ENCODE data around the gene LMF2.
A peak's percentile ranks its signal among the peaks of the same experiment; 100 is the strongest.
"Not testable (repeated sequence)": the region's sequence is repeated elsewhere in the genome, so short reads cannot be mapped to it uniquely, and the experiment has no call there.

The LMF2 gene

DNA sequence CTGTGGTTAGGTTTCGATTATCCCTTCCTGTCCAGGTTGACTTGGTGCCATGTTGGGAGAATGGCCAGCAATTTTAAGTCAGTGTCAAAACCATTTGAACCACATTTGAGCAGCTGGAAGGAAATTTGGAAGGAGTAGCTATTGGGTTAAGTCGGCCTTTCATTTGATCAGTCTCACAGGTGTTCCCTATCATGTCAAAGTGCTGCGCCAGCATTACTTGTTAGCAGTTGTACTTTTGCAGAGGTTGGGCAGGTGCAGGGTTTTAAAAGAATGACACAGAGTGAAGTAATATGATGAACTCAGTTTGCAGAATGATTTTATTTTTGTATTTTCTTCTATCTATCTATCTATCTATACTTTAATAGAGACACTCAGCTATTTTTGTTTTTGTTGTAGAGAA, 28.7 kb upstream of the LMF2 start:
- H3K4me1 ChIP-seq (ENCODE audit: low read length): peaks cover 71% of the 10 kb centered on the region
- no peak overlapping the region for H2AFZ ChIP-seq (ENCODE audit: low read depth, low read length)
- H3K79me2 ChIP-seq (ENCODE audit: low read length): no peaks in the 10 kb centered on the region
- H3K27me3 ChIP-seq (ENCODE audit: low read depth, low read length): no peaks in the 10 kb centered on the region
- no peak overlapping the region for H3K4me2 ChIP-seq (ENCODE audit: low read length)
- H3K9me3 ChIP-seq (ENCODE audit: insufficient read depth, low read length): no peaks in the 10 kb centered on the region
- H3K36me3 ChIP-seq (replicated peaks; ENCODE audit: low read depth, low read length): peaks cover 3% of the 10 kb centered on the region
- TF ChIP-seq, protein P1, sequence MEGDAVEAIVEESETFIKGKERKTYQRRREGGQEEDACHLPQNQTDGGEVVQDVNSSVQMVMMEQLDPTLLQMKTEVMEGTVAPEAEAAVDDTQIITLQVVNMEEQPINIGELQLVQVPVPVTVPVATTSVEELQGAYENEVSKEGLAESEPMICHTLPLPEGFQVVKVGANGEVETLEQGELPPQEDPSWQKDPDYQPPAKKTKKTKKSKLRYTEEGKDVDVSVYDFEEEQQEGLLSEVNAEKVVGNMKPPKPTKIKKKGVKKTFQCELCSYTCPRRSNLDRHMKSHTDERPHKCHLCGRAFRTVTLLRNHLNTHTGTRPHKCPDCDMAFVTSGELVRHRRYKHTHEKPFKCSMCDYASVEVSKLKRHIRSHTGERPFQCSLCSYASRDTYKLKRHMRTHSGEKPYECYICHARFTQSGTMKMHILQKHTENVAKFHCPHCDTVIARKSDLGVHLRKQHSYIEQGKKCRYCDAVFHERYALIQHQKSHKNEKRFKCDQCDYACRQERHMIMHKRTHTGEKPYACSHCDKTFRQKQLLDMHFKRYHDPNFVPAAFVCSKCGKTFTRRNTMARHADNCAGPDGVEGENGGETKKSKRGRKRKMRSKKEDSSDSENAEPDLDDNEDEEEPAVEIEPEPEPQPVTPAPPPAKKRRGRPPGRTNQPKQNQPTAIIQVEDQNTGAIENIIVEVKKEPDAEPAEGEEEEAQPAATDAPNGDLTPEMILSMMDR (IDR thresholded peaks at IDR 0.05; ENCODE audit: low read depth, low read length): no peak
- TF ChIP-seq EZH2phosphoT487 (IDR thresholded peaks at IDR 0.05; ENCODE audit: low read depth): no peak
- H4K20me1 ChIP-seq (ENCODE audit: insufficient read depth, low read length): no peaks in the 10 kb centered on the region
- H3K4me3 ChIP-seq (ENCODE audit: low read length): no peak overlapping the region
- H3K27ac ChIP-seq (ENCODE audit: low read length): no peak overlapping the region
- no peak overlapping the region for H3K9ac ChIP-seq (ENCODE audit: low read length)

DNA sequence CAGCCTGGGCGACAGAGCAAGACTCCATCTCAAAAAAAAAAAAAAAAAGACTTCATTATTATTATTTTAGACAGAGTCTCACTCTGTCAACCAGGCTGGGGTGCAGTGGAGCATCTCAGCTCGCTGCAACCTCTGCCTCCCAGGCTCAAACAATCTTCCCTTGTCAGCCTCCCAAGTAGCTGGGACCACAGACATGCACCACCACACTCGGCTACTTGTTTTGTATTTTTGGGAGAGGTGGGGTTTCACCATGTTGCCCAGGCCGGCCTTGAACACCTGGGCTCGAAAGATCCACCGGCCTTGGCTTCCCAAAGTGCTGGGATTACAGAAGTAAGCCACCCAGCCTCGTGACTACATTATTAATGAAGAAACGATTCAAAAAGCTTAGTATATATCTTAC, 27.6 kb upstream of the LMF2 start:
- TF ChIP-seq, protein P1 (IDR thresholded peaks at IDR 0.05; ENCODE audit: low read depth, low read length): no peak
- no peak for TF ChIP-seq EZH2phosphoT487 (IDR thresholded peaks at IDR 0.05; ENCODE audit: low read depth)
- H3K9ac ChIP-seq (ENCODE audit: low read length): peak overlapping the region; percentile 50; the same call in 1 of the 2 replicates
- peaks cover 63% of the 10 kb centered on the region for H3K4me1 ChIP-seq (ENCODE audit: low read length)
- peak overlapping the region; percentile 59; the same call in 1 of the 2 replicates for H3K27ac ChIP-seq (ENCODE audit: low read length)
- H3K4me3 ChIP-seq (ENCODE audit: low read length): peak overlapping the region; percentile 58
- H4K20me1 ChIP-seq (ENCODE audit: insufficient read depth, low read length): no peaks in the 10 kb centered on the region
- H3K79me2 ChIP-seq (ENCODE audit: low read length): no peaks in the 10 kb centered on the region
- no peak overlapping the region for H2AFZ ChIP-seq (ENCODE audit: low read depth, low read length)
- peak overlapping the region; percentile 50 for H3K4me2 ChIP-seq (ENCODE audit: low read length)
- H3K27me3 ChIP-seq (ENCODE audit: low read depth, low read length): no peaks in the 10 kb centered on the region
- H3K9me3 ChIP-seq (ENCODE audit: insufficient read depth, low read length): no peaks in the 10 kb centered on the region
- H3K36me3 ChIP-seq (replicated peaks; ENCODE audit: low read depth, low read length): peaks cover 3% of the 10 kb centered on the region

DNA sequence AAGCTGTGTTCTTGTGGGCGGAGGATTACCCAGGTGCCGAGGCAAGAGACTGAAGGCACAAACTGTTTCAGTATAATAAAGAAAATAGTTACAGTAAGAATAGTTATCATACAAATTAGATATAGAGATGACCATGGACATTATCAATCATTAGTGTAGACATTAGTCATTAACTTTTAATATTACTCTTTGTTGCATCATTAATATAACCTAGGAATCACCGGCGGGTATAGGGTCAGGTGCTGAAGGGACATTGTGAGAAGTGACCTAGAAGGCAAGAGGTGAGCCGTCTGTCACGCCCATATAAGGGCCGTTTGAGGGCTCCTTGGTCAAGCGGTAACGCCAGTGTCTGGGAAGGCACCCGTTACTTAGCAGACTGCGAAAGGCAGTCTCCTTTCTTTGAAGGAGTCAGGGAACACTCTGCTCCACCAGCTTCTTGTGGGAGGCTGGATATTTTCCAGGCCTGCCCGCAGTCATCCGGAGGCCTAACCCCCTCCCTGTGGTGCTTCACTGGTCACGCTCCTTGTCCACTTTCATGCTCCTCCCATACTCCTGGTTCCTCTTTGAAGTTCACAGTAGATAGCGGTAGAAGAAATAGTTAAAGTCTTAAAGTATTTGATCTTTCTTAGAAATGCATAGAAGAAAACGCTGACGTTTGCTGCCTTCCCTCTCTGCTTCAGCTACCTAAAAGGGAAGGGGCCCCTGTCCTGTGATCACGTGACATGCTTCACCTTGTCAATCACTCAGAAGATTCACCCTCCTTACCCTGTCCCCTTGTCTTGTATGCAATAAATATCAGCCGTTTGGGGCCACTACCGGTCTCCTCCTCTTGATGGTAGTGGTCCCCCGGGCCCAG, 26.6 kb upstream of the LMF2 start:
- H3K9me3 ChIP-seq (ENCODE audit: insufficient read depth, low read length); H3K36me3 ChIP-seq (replicated peaks; ENCODE audit: low read depth, low read length); H3K27me3 ChIP-seq (ENCODE audit: low read depth, low read length); H2AFZ ChIP-seq (ENCODE audit: low read depth, low read length); H3K79me2 ChIP-seq (ENCODE audit: low read length); H4K20me1 ChIP-seq (ENCODE audit: insufficient read depth, low read length): not testable (repeated sequence)
- Histone ChIP-seq H3K9ac (ENCODE audit: low read length) (peak overlapping the region; percentile 60), H3K4me1 (ENCODE audit: low read length) (peaks cover 56% of the 10 kb centered on the region), H3K27ac (ENCODE audit: low read length) (peak overlapping the region; percentile 80), H3K4me2 (ENCODE audit: low read length) (peak overlapping the region; percentile 79), H3K4me3 (ENCODE audit: low read length) (peak overlapping the region; percentile 60)

DNA sequence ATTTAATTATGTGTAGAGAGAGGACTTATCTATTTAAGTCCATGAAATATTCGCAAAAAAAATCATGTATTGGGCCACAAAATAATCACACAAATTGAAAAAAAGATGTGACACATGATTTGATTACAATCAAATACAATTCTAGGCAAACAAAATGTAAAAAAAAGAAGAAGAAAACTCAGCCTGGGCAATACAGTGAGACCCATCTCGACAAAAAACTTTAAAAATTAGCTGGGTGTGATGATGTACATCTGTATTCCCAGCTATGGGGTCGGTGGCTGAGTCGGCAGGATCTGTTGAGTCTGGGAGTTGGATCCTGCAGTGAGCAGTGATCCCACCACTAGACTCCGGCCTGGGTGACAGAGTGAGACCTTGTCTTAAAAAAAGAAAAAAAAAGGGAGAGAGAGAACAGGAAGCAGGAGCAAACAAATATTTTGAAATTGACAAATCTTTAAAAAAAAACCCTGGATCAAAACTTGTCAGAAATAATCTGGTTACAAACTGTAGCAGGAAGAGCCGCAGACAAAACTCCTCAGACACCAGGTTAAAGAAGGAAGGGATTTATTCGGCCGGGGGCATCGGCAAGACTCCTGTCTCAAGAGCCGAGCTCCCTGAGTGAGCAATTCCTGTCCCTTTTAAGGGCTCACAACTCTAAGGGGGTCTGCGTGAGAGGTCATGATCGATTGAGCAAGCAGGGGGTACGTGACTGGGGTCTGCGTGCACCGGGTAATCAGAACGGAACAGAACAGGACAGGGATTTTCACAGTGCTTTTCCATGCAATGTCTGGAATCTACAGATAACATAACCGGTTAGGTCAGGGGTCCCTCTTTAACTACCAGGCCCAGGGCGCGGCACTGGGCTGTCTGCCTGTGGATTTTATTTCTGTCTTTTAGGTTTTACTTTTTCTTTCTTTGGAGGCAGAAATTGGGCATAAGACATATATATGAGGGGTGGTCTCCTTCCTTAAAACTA, 25.6 kb upstream of the LMF2 start:
- H3K4me1 ChIP-seq (ENCODE audit: low read length): peaks cover 47% of the 10 kb centered on the region

More for the DNA sequence above, 25.6 kb upstream of the LMF2 start:
- Histone ChIP-seq H3K36me3 (replicated peaks; ENCODE audit: low read depth, low read length) (no peaks in the 10 kb centered on the region), H3K27me3 (ENCODE audit: low read depth, low read length) (no peaks in the 10 kb centered on the region), H3K4me3 (ENCODE audit: low read length) (peak overlapping the region; percentile 98), H3K79me2 (ENCODE audit: low read length) (no peaks in the 10 kb centered on the region), H3K9ac (ENCODE audit: low read length) (peak overlapping the region; percentile 99), H3K27ac (ENCODE audit: low read length) (peak overlapping the region; percentile 80), H2AFZ (ENCODE audit: low read depth, low read length) (no peak overlapping the region), H3K4me2 (ENCODE audit: low read length) (peak overlapping the region; percentile 95), H4K20me1 (ENCODE audit: insufficient read depth, low read length) (no peaks in the 10 kb centered on the region), H3K9me3 (ENCODE audit: insufficient read depth, low read length) (no peaks in the 10 kb centered on the region)
- TF ChIP-seq EZH2phosphoT487 (IDR thresholded peaks at IDR 0.05; ENCODE audit: low read depth): no peak
- TF ChIP-seq, protein P1 (IDR thresholded peaks at IDR 0.05; ENCODE audit: low read depth, low read length): no peak
